NAMALWA (cell line): ENCODE data around the gene HORMAD2.

Experiments
- DNase-seq: peaks from one replicate; pipeline ENCODE4 v3.0.0-alpha.2; 2015; ENCODE audit warnings: low spot score

Gene HORMAD2

GRCh38 chr22:30105483-30105882 is 25.2 kb downstream of the HORMAD2 start:
- DNase-seq: no peak

- DNase-seq: no peak
Observed at GRCh38 chr22:30113494-30113893, 33.2 kb downstream of the HORMAD2 start.

DNA sequence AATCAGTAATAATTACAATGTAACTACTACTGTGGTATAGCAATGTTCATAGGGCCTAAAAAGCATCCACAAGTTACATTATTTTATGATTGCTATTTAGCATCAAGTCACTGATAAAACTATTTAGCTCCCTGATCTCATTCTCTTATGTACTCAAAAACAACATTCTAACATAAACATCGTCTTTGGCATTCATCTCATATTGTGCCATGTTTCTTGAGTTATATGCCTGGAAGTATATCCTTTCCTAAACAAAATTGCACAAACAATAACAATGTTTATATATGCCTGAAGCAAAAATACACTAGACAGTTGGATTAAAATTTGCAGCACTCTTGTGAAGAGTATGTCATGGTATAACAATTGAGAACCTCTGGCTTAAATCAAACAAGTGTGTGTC is 34.1 kb downstream of the HORMAD2 start:
- no peak for DNase-seq

- DNase-seq: no peak
Observed at GRCh38 chr22:30115705-30116104, 35.4 kb downstream of the HORMAD2 start.

DNA sequence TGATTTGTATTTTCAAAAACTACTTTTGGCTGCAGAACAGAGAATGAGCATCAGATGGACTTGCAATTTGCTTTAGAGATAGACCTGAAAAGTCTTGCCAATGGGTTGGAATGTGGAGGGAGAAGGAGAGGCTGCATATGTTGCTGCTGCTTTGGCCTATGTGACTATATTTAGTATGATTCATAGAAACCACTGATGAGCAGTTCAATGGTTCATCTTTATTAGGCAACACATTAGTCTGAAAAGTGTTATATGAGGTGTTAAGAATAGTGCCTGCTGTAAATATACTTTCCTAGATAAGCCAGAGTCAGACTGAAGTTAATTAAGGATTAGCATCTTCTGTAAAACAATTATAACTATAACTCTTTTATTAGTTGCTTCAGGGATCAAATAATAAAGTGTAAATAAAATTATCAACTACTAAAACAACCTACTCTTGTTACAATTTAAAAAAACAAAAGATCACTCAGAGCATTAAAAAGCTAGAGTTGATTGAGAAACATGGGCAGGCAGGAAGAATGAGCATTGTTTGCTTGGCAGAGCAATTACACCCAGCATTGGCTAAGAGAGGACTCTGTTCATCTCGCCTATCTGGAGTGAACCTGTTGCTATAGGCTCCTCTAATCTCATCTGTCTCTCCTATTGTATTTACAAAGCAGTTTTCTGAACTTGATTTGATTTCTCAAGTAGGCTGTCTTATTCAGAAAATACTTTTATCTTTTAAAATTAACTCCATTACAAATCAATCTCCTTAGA is 36.3 kb downstream of the HORMAD2 start:
- no peak for DNase-seq

- DNase-seq: no peak
Observed at GRCh38 chr22:30117256-30117655, 37.0 kb downstream of the HORMAD2 start.

GRCh38 chr22:30118291-30118690 is 38.0 kb downstream of the HORMAD2 start:
- DNase-seq: no peak

DNA sequence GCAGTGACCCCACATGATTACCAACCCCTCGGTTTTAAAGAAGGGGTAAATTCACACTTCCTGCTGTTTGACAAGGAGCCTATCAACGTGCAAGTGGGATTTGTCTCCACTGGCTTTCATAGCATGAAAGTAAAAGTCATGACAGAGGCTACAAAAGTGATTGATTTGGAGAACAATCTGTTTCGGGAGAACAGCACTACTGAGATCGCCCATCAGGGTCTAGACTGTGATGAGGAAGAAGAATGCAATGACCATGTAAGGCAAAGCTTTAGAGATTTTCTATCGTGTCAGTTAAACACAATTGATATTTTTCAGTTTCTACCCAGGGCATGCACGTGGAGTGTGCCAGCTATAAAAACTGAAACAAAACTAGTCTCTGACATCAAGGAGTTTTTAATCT is 41.7 kb downstream of the HORMAD2 start:
- no peak for DNase-seq

DNA sequence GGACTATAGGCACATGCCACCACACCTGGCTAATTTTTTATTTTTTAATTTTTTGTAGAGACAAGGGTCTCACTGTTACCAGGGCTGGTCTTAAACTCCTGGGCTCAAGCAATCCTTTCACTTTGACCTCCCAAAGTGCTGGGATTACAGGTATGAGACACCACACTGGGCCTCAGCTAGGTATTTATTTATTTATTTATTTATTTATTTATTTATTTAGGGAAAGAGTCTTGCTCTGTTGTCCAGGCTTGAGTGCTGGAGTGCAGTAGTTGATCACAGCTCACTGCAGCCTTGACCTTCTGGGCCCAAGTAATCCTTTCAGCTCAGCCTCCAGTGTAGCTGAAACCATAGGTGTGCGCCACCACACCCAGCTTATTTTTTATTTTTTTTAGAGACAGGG is 43.2 kb downstream of the HORMAD2 start:
- DNase-seq: no peak

- no peak for DNase-seq
Observed at GRCh38 chr22:30127749-30128166, 47.5 kb downstream of the HORMAD2 start.

GRCh38 chr22:30128511-30128910 is 48.2 kb downstream of the HORMAD2 start:
- no peak for DNase-seq

DNA sequence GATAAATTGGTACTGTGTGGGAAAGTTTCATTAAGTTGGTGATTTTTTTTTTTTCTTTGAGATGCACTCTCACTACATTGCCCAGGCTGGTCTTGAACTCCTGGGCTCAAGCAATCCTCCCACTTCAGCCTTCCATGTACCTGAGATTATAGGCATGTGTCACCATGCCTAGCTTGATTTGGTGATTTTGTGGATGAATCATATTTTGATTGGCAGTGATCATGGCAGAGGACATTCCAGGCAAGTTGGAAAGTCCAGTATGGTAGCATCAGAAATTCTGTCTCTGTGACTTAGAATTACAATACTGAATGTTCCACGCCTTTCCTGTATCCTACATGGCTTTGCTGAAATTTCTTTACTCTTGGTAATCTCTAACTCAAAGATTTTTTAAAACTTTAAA is 49.4 kb downstream of the HORMAD2 start:
- DNase-seq: no peak

GRCh38 chr22:30132290-30132996 is 52.2 kb downstream of the HORMAD2 start:
- no peak for DNase-seq

- no peak for DNase-seq
Observed at GRCh38 chr22:30140414-30140813, 60.1 kb downstream of the HORMAD2 start.

GRCh38 chr22:30143265-30143664 is 63.0 kb downstream of the HORMAD2 start:
- DNase-seq: no peak

DNA sequence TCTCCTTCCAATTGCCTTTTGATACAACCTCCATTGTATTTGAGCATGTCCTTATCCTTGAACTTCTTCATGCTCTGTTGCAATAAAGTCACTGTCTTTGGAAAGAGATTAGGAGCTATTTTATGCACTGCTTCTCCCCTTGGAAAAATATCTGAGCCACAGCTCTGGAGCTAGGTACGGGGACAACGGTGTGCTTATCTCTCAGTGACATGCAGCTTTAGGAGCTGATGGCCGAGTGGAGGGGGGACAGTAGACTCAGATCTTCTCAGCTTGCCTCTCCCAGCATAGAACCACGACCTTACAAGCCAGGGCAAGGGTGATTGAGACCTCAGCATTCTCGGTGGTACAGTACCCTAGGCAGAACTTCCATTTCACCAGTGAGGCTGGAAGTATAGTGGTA is 64.1 kb downstream of the HORMAD2 start:
- DNase-seq: no peak

DNA sequence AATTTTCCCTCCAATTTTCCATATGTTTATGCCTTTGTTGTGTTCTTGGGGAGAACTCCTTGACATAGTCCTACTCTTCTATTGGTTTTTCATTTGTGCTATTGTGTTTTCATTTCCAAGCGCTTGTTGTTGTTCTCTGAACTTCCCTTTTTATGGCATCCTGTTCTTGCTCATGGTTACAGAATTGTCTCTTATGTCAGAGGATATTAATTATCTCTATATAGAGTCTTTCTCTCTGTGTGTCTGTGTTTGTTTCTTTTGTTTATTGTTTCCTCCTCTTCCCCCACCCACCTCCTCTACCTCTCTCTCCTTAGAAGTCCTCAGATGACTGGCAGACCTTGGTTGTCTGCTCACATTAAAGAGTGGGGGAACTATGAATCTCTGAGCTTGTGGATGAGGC is 69.9 kb downstream of the HORMAD2 start:
- no peak for DNase-seq

- DNase-seq: no peak
Observed at GRCh38 chr22:30158277-30158676, 78.0 kb downstream of the HORMAD2 start.

DNA sequence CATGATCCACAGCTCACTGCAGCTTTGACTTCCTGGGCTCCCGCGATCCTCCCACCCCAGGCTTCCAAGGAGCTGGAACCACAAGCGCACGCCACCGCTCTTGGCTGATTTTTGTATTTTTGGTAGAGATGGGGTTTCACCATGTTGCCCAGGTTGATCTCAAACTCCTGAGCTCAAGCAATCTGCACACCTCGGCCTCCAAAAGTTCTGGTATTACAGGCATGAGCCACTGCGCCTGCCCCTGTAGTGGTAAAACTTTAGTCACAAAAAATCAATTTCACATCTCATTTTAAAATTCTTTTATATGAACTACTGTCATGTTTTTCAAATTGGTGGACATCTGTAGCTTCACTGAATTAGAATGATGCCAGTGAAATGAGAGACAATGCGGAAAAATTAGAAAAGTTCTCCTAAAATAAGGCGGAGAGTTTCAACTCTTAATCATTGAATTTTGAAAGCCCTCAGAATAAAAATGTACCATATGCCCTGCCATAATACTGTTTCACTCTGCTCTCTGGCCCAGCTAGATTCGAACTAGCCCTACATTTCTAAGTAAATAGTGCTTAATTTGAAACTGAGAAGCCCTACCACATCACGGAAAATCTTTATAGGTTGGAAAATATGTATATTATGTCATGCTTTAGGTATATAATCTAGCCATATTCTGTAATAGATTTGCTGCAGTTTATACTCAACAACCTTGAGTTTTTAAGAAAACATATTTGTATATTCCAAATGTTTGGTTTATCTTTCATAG is 78.7 kb downstream of the HORMAD2 start:
- DNase-seq: no peak

- DNase-seq: no peak
Observed at GRCh38 chr22:30159561-30160353, 79.5 kb downstream of the HORMAD2 start.

DNA sequence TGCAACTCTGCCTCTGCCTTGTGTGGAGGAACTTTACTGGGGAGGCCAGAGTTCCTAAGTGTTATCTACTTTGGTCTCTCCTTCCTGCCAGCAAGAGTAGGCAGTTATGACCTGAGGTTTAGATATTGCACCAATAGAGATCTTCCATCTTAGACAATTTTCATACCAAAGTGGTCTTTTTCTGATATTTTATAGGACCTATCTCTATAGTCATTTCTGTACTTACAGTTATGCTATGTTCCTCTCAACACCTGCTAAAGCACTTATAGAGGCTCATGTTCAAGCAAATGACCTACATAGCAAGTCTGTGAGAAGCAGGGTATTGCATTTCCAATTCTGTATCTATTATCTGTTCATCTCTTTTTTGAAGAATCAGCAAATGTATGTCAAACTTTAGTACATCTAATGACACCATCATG is 80.8 kb downstream of the HORMAD2 start:
- no peak for DNase-seq

- DNase-seq: no peak
Observed at GRCh38 chr22:30167296-30167695, 87.0 kb downstream of the HORMAD2 start.
